CD4-positive, alpha-beta memory T cell (primary cell): Measurements from ENCODE around the gene METTL15. TPM values are rescaled to one million over a fixed set of nuclear protein-coding genes. Genes with fewer than 3 reads are reported as not detected.
"Not testable (repeated sequence)": the region's sequence is repeated elsewhere in the genome, so short reads cannot be mapped to it uniquely, and the experiment has no call there.

Experiments
- CTCF ChIA-PET: fragments of 350-600 bp; sonication (Branson Sonifier 250); formaldehyde crosslinking; loops from one replicate; lab custom pipeline; 2021; ENCODE audit warnings: inconsistent platforms; ENCODE audit not compliant: partially characterized antibody; lab: Charles Lee
- POLR2A ChIA-PET: fragments of 350-600 bp; sonication (Branson Sonifier 250); formaldehyde crosslinking; loops from one replicate; lab custom pipeline; 2021; ENCODE audit not compliant: partially characterized antibody; lab: Charles Lee
- DNase-seq, 5 donors: peaks; one replicate each; pipeline versions ENCODE4 v3.0.0 to v3.0.0-alpha.2; 2020 to 2022; ENCODE audit warnings: mixed read lengths in 1 of 5
- H3K27ac ChIP-seq: one replicate; pipeline ENCODE4 v1.7.0; 2013; ENCODE audit warnings: low read depth, low read length
- H3K27me3 ChIP-seq: 2 replicates; pipeline ENCODE4 v1.7.0; 2013; ENCODE audit warnings: mild to moderate bottlenecking, low read length, moderate library complexity; ENCODE audit not compliant: insufficient read depth
- H3K36me3 ChIP-seq: 2 replicates; pipeline ENCODE4 v1.7.0; 2013; ENCODE audit warnings: mild to moderate bottlenecking, low read length, moderate library complexity; ENCODE audit not compliant: insufficient read depth
- H3K4me1 ChIP-seq: 2 replicates; pipeline ENCODE4 v1.7.0; 2013; ENCODE audit warnings: mild to moderate bottlenecking, low read length, moderate library complexity; ENCODE audit not compliant: insufficient read depth
- H3K4me3 ChIP-seq, 2 donors: one replicate each; pipeline ENCODE4 v1.7.0; 2013; ENCODE audit warnings: low read length in 2 of 2, mild to moderate bottlenecking in 1 of 2
- H3K9me3 ChIP-seq, 2 donors: one replicate each; pipeline ENCODE4 v1.7.0; 2013; ENCODE audit warnings: low read length in 2 of 2, control low read depth in 1 of 2; ENCODE audit not compliant: control insufficient read depth in 1 of 2
- H3K27ac Mint-ChIP-seq, 7 donors: one replicate each; pipeline ENCODE4 v1.8.0; 2020 to 2021; ENCODE audit warnings: mixed read lengths in 7 of 7, mild to moderate bottlenecking in 6 of 7, inconsistent platforms in 3 of 7, moderate library complexity in 3 of 7
- H3K27me3 Mint-ChIP-seq, 2 donors: one replicate each; pipeline ENCODE4 v1.8.0; 2020 to 2021; ENCODE audit warnings: mixed read lengths in 2 of 2
- H3K36me3 Mint-ChIP-seq, 2 donors: one replicate each; pipeline ENCODE4 v1.8.0; 2020 to 2021; ENCODE audit warnings: mixed read lengths in 2 of 2, inconsistent platforms in 1 of 2, mild to moderate bottlenecking in 1 of 2
- H3K4me1 Mint-ChIP-seq, 4 donors: one replicate each; pipeline ENCODE4 v1.8.0; 2020 to 2021; ENCODE audit warnings: mixed read lengths in 4 of 4, mild to moderate bottlenecking in 1 of 4
- H3K4me3 Mint-ChIP-seq, 8 donors: one replicate each; pipeline ENCODE4 v1.8.0; 2020 to 2021; ENCODE audit warnings: mixed read lengths in 8 of 8, mild to moderate bottlenecking in 7 of 8, moderate library complexity in 6 of 8, inconsistent platforms in 3 of 8
- H3K9me3 Mint-ChIP-seq, 8 donors: one replicate each; pipeline ENCODE4 v1.8.0; 2020 to 2021; ENCODE audit warnings: mixed read lengths in 8 of 8, mild to moderate bottlenecking in 5 of 8, inconsistent platforms in 3 of 8, moderate library complexity in 1 of 8
- intact Hi-C: fragments of 100-400 bp; cut with micrococcal nuclease; formaldehyde crosslinking; loops from one replicate; pipeline ENCODE4 v1.15.1; 2023
- polyA plus RNA-seq, 2 donors: library from polyadenylated mRNA; unstranded; fragments of 300-500 nt; fragmentation: Illumina TruSeq; gene quantifications; one replicate each; pipeline ENCODE4 v1.2.3, GENCODE V29; 2021
- total RNA-seq, 2 experiments: library from RNA; stranded (reverse); gene quantifications; one replicate each; pipeline ENCODE4 v1.2.3, GENCODE V29; 2021

METTL15 gene
- total and polyA plus RNA-seq, 4 experiments from 2014 or later: 6.6 to 14.0 (median 9.5) TPM

DNA sequence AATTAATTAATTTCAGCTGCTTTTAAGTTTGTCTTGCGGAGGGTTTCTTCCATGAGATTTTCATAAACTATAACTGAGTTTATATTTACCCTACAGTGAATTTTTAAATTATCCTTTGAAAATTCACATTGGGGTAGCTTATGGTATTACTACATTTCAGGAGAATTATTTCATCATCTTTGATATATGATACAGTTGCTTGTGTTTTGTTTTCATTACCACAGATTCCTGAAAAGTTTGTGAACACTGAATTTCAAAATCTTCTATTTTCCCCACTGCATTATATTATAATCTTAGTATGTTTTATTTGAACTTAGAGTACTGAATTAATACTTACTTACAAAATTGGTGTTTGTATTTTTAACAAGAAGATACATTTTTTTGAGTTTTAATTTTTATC, 24.4 kb downstream of the METTL15 start:
- ChIA-PET CTCF (no interaction called here), POLR2A (no interaction called here)
- intact Hi-C loops: no loop called here
- H3K9me3 ChIP-seq: no peaks in the 10 kb centered on the region
- Mint-ChIP-seq H3K9me3 (peaks cover 0 to 20% (median 4%) of the 10 kb centered on the region in 8 donors), H3K4me3 (no peak overlapping the region), H3K27me3 (no peaks in the 10 kb centered on the region), H3K27ac (no peak overlapping the region), H3K36me3 (peaks cover 38% of the 10 kb centered on the region in 2 donors), H3K4me1 (no peaks in the 10 kb centered on the region)
- H3K27me3 ChIP-seq: no peaks in the 10 kb centered on the region
- DNase-seq: no peak
- no peak overlapping the region for H3K27ac ChIP-seq
- no peaks in the 10 kb centered on the region for H3K4me1 ChIP-seq
- H3K36me3 ChIP-seq: no peaks in the 10 kb centered on the region
- no peak overlapping the region for H3K4me3 ChIP-seq

DNA sequence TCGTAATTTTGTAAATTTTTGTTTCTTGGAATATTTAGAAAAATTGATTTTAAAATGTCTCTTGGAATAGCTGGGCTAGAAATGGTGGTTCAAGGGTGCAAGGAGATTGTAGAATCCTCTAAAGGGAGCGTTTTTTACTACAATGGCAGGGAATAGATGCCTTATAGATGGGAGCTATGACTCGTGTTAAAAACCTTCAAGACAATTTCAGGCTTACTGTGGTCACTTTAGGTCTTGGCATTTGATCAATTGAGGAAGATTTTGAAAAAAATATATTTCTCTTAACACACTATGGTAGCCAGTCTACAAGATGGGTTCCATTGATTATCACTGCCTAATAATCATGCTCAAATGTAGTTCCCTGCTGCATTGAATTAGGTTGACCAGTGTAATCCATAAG, 25.0 kb downstream of the METTL15 start:
- H3K27me3 Mint-ChIP-seq: no peaks in the 10 kb centered on the region
- no peak overlapping the region for H3K27ac Mint-ChIP-seq
- H3K9me3 Mint-ChIP-seq: peaks cover 0 to 26% (median 7%) of the 10 kb centered on the region in 8 donors
- H3K27ac ChIP-seq: no peak overlapping the region
- H3K4me3 Mint-ChIP-seq: no peak overlapping the region
- CTCF ChIA-PET: no interaction called here
- intact Hi-C loops: no loop called here
- no peak overlapping the region for H3K4me3 ChIP-seq
- POLR2A ChIA-PET: no interaction called here
- DNase-seq: no peak
- H3K36me3 ChIP-seq: no peaks in the 10 kb centered on the region
- peaks cover 42 to 44% of the 10 kb centered on the region in 2 donors for H3K36me3 Mint-ChIP-seq
- H3K4me1 ChIP-seq: no peaks in the 10 kb centered on the region
- H3K27me3 ChIP-seq: no peaks in the 10 kb centered on the region
- H3K9me3 ChIP-seq: no peaks in the 10 kb centered on the region
- H3K4me1 Mint-ChIP-seq: no peaks in the 10 kb centered on the region

DNA sequence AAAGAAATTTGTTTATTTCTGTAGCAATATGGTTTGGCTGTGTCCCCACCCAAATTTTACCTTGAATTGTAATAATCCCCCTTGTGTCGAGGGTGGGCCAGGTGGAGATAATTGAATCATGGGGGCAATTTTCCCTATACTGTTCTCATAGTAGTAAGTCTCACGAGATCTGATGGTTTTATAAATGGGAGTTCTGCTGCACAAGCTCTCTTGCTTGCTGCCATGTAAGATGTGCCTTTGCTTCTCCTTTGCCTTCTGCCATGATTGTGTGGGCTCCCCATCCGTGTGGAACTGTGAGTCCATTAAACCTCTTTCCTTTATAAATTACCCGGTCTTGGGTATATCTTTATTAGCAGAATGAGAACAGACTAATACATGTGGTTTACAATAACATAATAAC, 28.0 kb downstream of the METTL15 start:
- DNase-seq, H3K4me1 ChIP-seq, H3K27ac Mint-ChIP-seq, H3K27me3 ChIP-seq, H3K9me3 ChIP-seq, H3K27me3 Mint-ChIP-seq, intact Hi-C loops, H3K4me3 ChIP-seq, CTCF ChIA-PET, H3K27ac ChIP-seq, H3K4me3 Mint-ChIP-seq, H3K4me1 Mint-ChIP-seq, POLR2A ChIA-PET, H3K36me3 ChIP-seq: not testable (repeated sequence)
- Mint-ChIP-seq H3K36me3 (peaks cover 54 to 68% of the 10 kb centered on the region in 2 donors), H3K9me3 (peaks cover 0 to 56% (median 30%) of the 10 kb centered on the region in 8 donors)

DNA sequence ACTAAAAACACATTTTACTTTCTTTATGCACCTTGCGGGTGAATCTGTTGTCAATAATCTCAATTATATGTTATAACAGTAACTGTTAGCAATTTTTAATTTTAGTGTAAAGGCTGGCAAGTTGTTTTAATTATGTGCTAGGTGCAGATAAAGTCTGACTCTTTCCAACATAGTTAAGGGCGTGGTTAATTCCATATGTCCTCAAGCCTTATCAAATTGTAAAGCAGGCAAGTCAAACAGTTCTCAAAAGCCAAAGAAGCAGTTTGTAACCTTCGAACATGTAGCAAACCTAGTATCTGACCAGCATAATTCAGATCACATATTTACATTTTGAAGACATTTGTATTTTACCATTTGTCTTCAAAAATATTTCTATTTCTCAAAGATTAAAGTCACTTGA, 29.2 kb downstream of the METTL15 start:
- intact Hi-C loops: no loop called here
- H3K4me1 Mint-ChIP-seq: peaks cover 0 to 3% (median 0%) of the 10 kb centered on the region in 4 donors
- H3K9me3 Mint-ChIP-seq: peaks cover 0 to 58% (median 31%) of the 10 kb centered on the region in 8 donors
- Histone ChIP-seq H3K4me1 (no peaks in the 10 kb centered on the region), H3K9me3 (no peaks in the 10 kb centered on the region), H3K4me3 (no peak overlapping the region), H3K27ac (no peak overlapping the region), H3K36me3 (no peaks in the 10 kb centered on the region), H3K27me3 (no peaks in the 10 kb centered on the region)
- no peak overlapping the region for H3K4me3 Mint-ChIP-seq
- no peak for DNase-seq
- ChIA-PET CTCF (no interaction called here), POLR2A (no interaction called here)
- no peak overlapping the region for H3K27ac Mint-ChIP-seq
- peaks cover 51 to 71% of the 10 kb centered on the region in 2 donors for H3K36me3 Mint-ChIP-seq
- no peaks in the 10 kb centered on the region for H3K27me3 Mint-ChIP-seq

DNA sequence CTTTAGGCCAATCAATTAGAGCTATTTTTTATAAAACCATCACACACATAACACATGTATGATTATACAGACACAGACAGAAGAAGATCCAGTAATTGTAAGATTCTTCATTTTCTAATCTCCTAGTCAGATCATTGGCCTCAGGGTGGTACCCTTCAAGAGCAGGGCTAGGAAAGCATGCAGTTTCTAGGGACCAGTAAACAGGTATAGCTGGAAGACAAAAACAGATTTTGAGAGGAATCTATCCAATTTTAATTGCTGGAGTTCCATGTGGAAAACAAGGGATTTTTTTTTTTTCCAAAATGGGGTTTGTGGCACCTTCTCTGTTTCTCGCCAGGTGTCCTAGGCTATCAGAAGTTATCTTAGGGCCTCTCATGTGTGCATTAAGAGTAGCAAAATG, 29.6 kb downstream of the METTL15 start:
- H3K27ac Mint-ChIP-seq: no peak overlapping the region

DNA sequence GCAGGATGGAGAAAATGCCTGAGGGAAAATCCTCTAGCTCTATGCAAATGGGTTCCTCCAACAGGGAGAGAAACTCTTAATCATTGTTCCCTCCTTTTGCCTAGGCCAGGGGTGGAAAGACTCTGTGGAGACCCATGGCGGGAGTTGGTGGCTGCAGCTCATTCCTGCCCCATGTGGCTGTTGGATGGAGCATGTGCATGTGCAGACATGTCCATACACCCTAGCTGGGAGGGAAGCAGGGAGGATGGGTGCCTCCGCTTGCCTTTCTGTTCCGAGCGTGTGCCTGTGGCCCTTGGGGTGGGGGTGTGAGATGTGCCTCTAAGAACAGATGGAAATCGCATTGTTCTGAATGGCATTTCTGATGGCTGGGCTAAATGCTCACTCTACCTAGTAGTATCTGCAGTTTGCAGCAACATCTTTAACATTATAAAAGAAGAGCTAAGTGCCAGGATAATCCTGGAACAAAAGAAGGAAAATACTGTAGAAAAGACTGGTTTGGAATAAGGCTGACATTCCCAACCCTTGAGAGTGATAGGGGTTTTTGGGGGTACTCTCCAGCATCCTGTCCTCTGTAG, 31.7 kb downstream of the METTL15 start:
- ChIA-PET POLR2A (no interaction called here), CTCF (no interaction called here)
- H3K27ac ChIP-seq: no peak overlapping the region
- intact Hi-C loops: no loop called here
- H3K9me3 ChIP-seq: no peaks in the 10 kb centered on the region
- Mint-ChIP-seq H3K9me3 (peaks cover 0 to 58% (median 29%) of the 10 kb centered on the region in 8 donors), H3K27me3 (no peaks in the 10 kb centered on the region), H3K4me1 (peaks cover 0 to 5% (median 2%) of the 10 kb centered on the region in 4 donors), H3K36me3 (peaks cover 38 to 64% of the 10 kb centered on the region in 2 donors), H3K27ac (no peak overlapping the region), H3K4me3 (no peak overlapping the region)
- no peaks in the 10 kb centered on the region for H3K4me1 ChIP-seq
- H3K27me3 ChIP-seq: no peaks in the 10 kb centered on the region
- no peak overlapping the region for H3K4me3 ChIP-seq
- no peak for DNase-seq
- no peaks in the 10 kb centered on the region for H3K36me3 ChIP-seq

More for the DNA sequence above, 29.6 kb downstream of the METTL15 start:
- ChIA-PET POLR2A (no interaction called here), CTCF (no interaction called here)
- intact Hi-C loops: no loop called here
- H3K27me3 ChIP-seq: no peaks in the 10 kb centered on the region
- no peaks in the 10 kb centered on the region for H3K9me3 ChIP-seq
- no peak overlapping the region for H3K4me3 Mint-ChIP-seq
- H3K4me3 ChIP-seq: no peak overlapping the region
- no peak overlapping the region for H3K27ac ChIP-seq
- peaks cover 0 to 5% (median under 1%) of the 10 kb centered on the region in 4 donors for H3K4me1 Mint-ChIP-seq
- H3K4me1 ChIP-seq: no peaks in the 10 kb centered on the region
- DNase-seq: no peak
- H3K9me3 Mint-ChIP-seq: peaks cover 0 to 58% (median 31%) of the 10 kb centered on the region in 8 donors
- H3K36me3 Mint-ChIP-seq: peaks cover 50 to 74% of the 10 kb centered on the region in 2 donors
- H3K27me3 Mint-ChIP-seq: no peaks in the 10 kb centered on the region
- no peaks in the 10 kb centered on the region for H3K36me3 ChIP-seq

DNA sequence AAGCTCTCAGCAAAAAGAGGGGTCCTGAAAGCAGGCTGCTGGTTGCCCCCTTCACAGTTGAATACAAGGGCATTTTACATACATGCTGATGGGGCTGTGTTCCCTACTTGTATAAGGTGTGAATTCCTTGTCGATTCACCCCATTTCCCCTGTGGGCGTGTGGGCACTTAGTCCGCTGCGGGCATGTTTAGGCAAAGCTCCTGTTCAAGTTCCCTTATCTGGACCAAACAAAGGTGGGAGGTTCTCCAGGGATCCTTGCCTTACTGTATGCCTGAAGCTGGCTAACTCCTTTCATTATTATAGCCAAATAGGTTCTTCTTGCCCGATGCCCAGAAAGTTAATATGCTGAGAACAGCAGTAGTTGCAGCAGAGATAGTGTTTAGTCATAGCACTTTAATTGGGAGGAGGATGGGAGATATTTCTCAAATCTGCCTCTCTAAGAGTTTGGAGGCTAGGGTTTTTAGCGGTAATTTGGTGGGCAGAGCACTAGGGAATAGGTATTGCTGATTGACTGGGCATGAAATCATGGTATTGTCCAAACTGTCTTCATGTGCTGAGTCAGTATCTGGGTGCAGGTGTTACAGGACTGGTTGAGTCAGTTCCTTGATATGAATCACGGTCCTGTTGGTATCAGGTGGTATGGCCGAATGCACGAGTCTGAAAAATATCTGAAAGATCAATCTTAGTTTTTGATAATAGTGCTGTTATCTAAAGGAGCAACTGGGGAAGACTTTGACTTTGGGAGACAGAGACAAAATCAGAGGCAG, 32.7 kb downstream of the METTL15 start:
- DNase-seq: no peak
- Histone ChIP-seq H3K4me3 (no peak overlapping the region), H3K4me1 (no peaks in the 10 kb centered on the region), H3K9me3 (no peaks in the 10 kb centered on the region), H3K27ac (no peak overlapping the region), H3K36me3 (no peaks in the 10 kb centered on the region), H3K27me3 (no peaks in the 10 kb centered on the region)
- H3K9me3 Mint-ChIP-seq: peaks cover 0 to 53% (median 29%) of the 10 kb centered on the region in 8 donors
- peaks cover 0 to 5% (median 2%) of the 10 kb centered on the region in 4 donors for H3K4me1 Mint-ChIP-seq
- peaks cover 31 to 58% of the 10 kb centered on the region in 2 donors for H3K36me3 Mint-ChIP-seq
- H3K27me3 Mint-ChIP-seq: no peaks in the 10 kb centered on the region
- intact Hi-C loops: no loop called here
- CTCF ChIA-PET: no interaction called here
- H3K4me3 Mint-ChIP-seq: peak overlapping the region in 1 of 8 donors; percentile 15
- POLR2A ChIA-PET: no interaction called here
- no peak overlapping the region for H3K27ac Mint-ChIP-seq
